NCI-H1417 (cell line): ENCODE measurements around the gene KRTAP3-2.
"Not testable (repeated sequence)": the region's sequence is repeated elsewhere in the genome, so short reads cannot be mapped to it uniquely, and the experiment has no call there.

Source experiments
- DNase-seq, 3 experiments: peaks; one replicate each; lab custom pipeline; 2025; lab: John Stamatoyannopoulos, UW

KRTAP3-2 gene

GRCh38 chr17:40999563-40999962 is at the start of gene KRTAP3-2:
Gene KRTAP3-2, minus strand, starts transcription at chr17:40999906. Its CDS starts 53 bp downstream, at chr17:40999853.
- DNase-seq: not testable (repeated sequence)

DNA sequence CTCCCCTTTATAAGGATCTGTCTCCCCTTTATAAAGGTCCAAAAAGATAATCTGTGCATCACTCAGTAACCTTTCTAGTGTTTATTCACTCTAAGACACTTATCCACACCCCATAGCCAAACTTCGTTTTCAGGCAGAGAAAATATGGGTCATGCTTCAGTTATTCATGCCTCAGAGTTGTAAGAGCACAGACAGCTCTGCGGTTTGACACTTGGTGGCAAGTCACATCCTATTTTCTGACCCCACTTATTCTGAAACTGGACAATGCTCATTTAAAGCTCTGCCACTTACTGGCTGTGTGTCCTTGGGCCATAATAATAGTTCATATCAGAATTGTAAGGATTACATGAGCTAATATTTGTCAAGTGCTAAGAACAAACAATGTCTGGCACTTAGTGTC is 49.4 kb upstream of the KRTAP3-2 start:
- DNase-seq: no peak

- no peak for DNase-seq
These were observed 48.7 kb upstream of the KRTAP3-2 start for GRCh38 chr17:41048441-41048840.

GRCh38 chr17:41046735-41047465 is 47.2 kb upstream of the KRTAP3-2 start, which contains the start of gene KRTAP2-1:
Gene KRTAP2-1, minus strand, starts transcription at chr17:41047316. Its CDS starts 49 bp downstream, at chr17:41047267.
- not testable (repeated sequence) for DNase-seq

- DNase-seq: no peak
These were observed 43.2 kb upstream of the KRTAP3-2 start for GRCh38 chr17:41042953-41043352.

GRCh38 chr17:41040783-41041571 is 41.3 kb upstream of the KRTAP3-2 start, which contains the start of gene KRTAP1-1:
Gene KRTAP1-1, minus strand, starts transcription at chr17:41041450. Its CDS starts 53 bp downstream, at chr17:41041397.
- peak in 2 of 3 experiments; percentile 53 to 78 for DNase-seq

DNA sequence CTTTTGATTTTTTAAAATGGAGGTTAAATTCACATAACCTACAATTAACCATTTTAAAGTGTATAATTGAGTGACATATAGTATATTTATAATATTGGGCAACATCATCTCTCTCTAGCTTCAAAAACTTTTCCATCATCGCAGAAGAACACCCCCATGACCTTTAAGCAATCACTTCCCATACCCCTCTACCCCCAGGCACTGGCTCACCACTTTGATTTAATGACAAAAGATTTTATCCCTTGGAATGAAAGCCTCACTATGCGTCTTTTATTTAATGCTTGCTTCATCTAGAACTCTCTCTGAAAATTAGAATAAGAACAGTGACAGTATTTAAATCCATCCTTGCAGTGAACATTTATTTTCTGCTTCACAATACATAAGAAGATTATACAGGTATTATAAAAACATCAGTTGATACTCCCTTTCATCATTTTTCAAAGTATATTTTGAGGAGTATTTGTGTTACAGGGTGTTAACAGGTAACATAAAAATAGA is 38.2 kb upstream of the KRTAP3-2 start:
- DNase-seq: no peak

- DNase-seq: peak in 2 of 3 experiments; percentile 50 to 86
These were observed 34.7 kb upstream of the KRTAP3-2 start, which contains the start of gene KRTAP1-3 for GRCh38 chr17:41034346-41034935. Gene KRTAP1-3, minus strand, starts transcription at chr17:41034874. Its CDS starts 53 bp downstream, at chr17:41034821.

GRCh38 chr17:41029633-41030245 is 30.0 kb upstream of the KRTAP3-2 start, which contains the start of gene KRTAP1-4:
Gene KRTAP1-4, minus strand, starts transcription at chr17:41030195. Its CDS starts 117 bp downstream, at chr17:41030078.
- DNase-seq: peak in 1 of 3 experiments; percentile 25

GRCh38 chr17:41026715-41027471 is 27.2 kb upstream of the KRTAP3-2 start, which contains the start of gene KRTAP1-5:
Gene KRTAP1-5, minus strand, starts transcription at chr17:41027208. Its CDS starts 53 bp downstream, at chr17:41027155.
- DNase-seq: peak in 1 of 3 experiments; percentile 3

GRCh38 chr17:41024697-41025096 is 25.0 kb upstream of the KRTAP3-2 start:
- DNase-seq: no peak

- DNase-seq: peak in 1 of 3 experiments; percentile 19
These were observed 20.6 kb upstream of the KRTAP3-2 start for GRCh38 chr17:41020336-41020735.

DNA sequence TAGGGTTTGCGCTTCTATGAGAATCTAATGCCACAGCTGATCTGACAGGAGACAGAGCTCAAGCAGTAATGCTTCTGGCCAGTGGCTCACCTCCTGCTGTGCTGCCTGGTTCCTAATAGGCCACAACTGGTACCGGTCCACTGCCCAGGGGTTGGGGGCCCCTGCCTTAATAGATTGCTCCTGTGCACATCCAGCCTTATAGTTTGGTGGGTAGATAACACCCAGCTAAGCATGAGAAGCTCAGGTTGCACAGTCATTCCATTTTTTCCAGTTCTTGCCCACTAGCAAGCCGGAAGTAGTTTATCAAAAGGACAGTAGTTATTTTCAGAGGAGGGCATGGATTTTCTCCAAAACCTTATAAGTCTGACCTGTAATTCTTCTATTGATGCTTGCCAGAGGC is 19.7 kb upstream of the KRTAP3-2 start:
- no peak for DNase-seq

- DNase-seq: no peak
These were observed 18.8 kb upstream of the KRTAP3-2 start for GRCh38 chr17:41018541-41018940.

DNA sequence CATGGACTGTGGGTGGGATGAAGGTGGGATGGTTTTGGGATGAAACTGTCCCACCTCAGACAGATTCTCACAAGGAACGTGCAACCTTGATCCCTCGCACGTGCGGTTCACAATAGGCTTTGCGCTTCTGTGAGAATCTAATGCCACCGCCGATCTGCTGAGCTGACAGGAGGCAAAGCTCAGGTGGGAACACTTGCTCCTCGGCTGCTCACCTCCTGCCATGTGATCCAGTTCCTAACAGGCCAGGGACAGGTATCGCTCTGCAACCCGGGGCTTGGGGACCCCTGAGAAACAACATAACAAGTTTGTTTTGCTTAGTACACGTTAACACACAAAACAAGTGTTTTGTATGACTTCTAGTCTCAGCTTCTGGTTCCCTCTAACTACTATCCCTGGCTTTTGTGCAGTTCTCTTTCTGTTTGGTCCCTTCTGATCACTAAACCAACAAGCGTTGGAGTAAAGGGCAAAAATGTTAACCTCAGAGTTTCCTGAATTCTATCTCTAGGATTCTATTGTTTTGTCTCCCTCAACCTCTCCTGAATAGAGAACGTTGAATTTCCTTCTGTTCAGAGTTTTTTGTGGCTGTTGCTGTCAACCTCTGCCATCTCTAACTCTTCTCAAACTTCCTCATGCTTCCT is 17.0 kb upstream of the KRTAP3-2 start:
- no peak for DNase-seq

- no peak for DNase-seq
These were observed 15.7 kb upstream of the KRTAP3-2 start for GRCh38 chr17:41015454-41015853.

- DNase-seq: peak in 1 of 3 experiments; percentile 36
These were observed 13.9 kb upstream of the KRTAP3-2 start for GRCh38 chr17:41013606-41014005.

DNA sequence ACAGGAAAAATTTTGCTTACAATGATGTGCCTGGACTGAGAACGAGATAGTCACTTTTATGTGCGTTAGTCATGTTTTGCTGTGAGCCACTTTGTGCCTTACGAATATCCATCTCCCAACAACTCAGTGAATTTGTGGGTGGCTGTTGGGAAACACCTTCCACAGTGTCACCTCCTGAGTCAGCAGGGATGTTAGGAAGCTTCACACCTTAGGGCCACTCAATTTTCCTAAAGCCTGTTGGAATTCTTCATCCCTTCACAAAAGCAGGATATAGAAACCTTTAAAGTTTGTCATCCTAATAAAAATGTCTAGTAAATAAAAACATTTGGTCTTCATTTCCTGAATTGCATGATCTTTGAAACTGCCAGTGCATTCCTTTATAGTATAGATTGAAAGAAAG is 13.5 kb upstream of the KRTAP3-2 start:
- no peak for DNase-seq

- peak in 1 of 3 experiments; percentile 32 for DNase-seq
These were observed 12.8 kb upstream of the KRTAP3-2 start for GRCh38 chr17:41012326-41013120.
